OCI-LY7 (cell line): ENCODE measurements around the gene WRAP73. TPM values are rescaled to one million over a fixed set of nuclear protein-coding genes. Genes with fewer than 3 reads are reported as not detected.

Experiments used
- BruUV-seq: library from RNA; stranded (reverse); fragments of 400-500 nt; replicated peaks from 2 replicates; lab custom pipeline; 2021; lab: Mats Ljungman, UMichigan
- CTCF ChIA-PET: fragments of 300-600 bp; sonication (Branson Sonifier 250); formaldehyde crosslinking; loops from one replicate; lab custom pipeline; 2022; ENCODE audit warnings: antibody characterized with exemption; ENCODE audit not compliant: unreplicated experiment; lab: Charles Lee
- POLR2A ChIA-PET: fragments of 300-600 bp; sonication (Branson Sonifier 250); formaldehyde crosslinking; loops from one replicate; lab custom pipeline; 2022; ENCODE audit warnings: antibody characterized with exemption; lab: Charles Lee
- DNase-seq: peaks from one replicate; pipeline ENCODE4 v3.0.0-alpha.2; 2015; ENCODE audit warnings: low spot score
- H2AFZ ChIP-seq: fragments of 200-600 bp; sonication (generic), shearing (Covaris generic); 2 replicates; pipeline ENCODE4 v1.6.1; 2014; ENCODE audit warnings: mild to moderate bottlenecking, antibody characterized with exemption, low read length, moderate library complexity
- H3K27ac ChIP-seq: fragments of 200-600 bp; sonication (generic); 2 replicates; pipeline ENCODE4 v1.5.1; 2014; ENCODE audit warnings: mixed run types, low read depth, mild to moderate bottlenecking, moderate library complexity, low read length, inconsistent platforms; ENCODE audit not compliant: poor library complexity, severe bottlenecking
- H3K36me3 ChIP-seq: fragments of 200-600 bp; sonication (generic); 2 replicates; pipeline ENCODE4 v1.6.1; 2014; ENCODE audit warnings: mild to moderate bottlenecking, antibody characterized with exemption, low read length, moderate library complexity, mixed read lengths; ENCODE audit not compliant: insufficient read depth
- H3K4me1 ChIP-seq: fragments of 200-600 bp; sonication (generic); 2 replicates; pipeline ENCODE4 v1.5.1; 2014; ENCODE audit warnings: mild to moderate bottlenecking, low read length; ENCODE audit not compliant: insufficient read depth, poor library complexity, severe bottlenecking
- H3K4me2 ChIP-seq: fragments of 200-600 bp; sonication (generic); 2 replicates; pipeline ENCODE4 v1.6.1; 2014; ENCODE audit warnings: mild to moderate bottlenecking, low read length
- H3K4me3 ChIP-seq: fragments of 200-600 bp; sonication (generic); 2 replicates; pipeline ENCODE4 v1.5.1; 2014; ENCODE audit warnings: mild to moderate bottlenecking, low read depth, low read length; ENCODE audit not compliant: poor library complexity, severe bottlenecking
- H3K79me2 ChIP-seq: fragments of 200-600 bp; sonication (generic); 2 replicates; pipeline ENCODE4 v1.6.1; 2016; ENCODE audit warnings: low read depth, mild to moderate bottlenecking, low read length, moderate library complexity, mixed read lengths; ENCODE audit not compliant: insufficient read depth
- H3K9me2 ChIP-seq: fragments of 200-600 bp; sonication (generic); 2 replicates; pipeline ENCODE4 v1.6.1; 2016; ENCODE audit warnings: mild to moderate bottlenecking, low read length, mixed read lengths; ENCODE audit not compliant: insufficient read depth
- H3K9me3 ChIP-seq: fragments of 200-600 bp; sonication (generic); 2 replicates; pipeline ENCODE4 v1.6.1; 2014; ENCODE audit warnings: mild to moderate bottlenecking, mixed run types, low read length, mixed read lengths
- H4K20me1 ChIP-seq: fragments of 200-600 bp; sonication (generic); 2 replicates; pipeline ENCODE4 v1.6.1; 2014; ENCODE audit warnings: mild to moderate bottlenecking, antibody characterized with exemption, low read length, moderate library complexity, mixed read lengths; ENCODE audit not compliant: insufficient read depth
- CTCF ChIP-seq: fragments of 200-600 bp; sonication (generic); conservative IDR thresholded peaks from 2 replicates; pipeline ENCODE4 v1.5.1; 2014; ENCODE audit warnings: mild to moderate bottlenecking, antibody characterized with exemption, low read length, moderate library complexity, mixed read lengths
- EZH2phosphoT487 ChIP-seq: fragments of 200-600 bp; sonication (generic); IDR thresholded peaks from 2 replicates; pipeline ENCODE4 v1.6.1; 2018; ENCODE audit warnings: low read depth, borderline replicate concordance, mild to moderate bottlenecking, mixed run types, antibody characterized with exemption, low read length, moderate library complexity, mixed read lengths
- intact Hi-C: fragments of 100-400 bp; cut with micrococcal nuclease; formaldehyde crosslinking; loops from one replicate; pipeline ENCODE4 v1.10.0; 2022; ENCODE audit not compliant: unreplicated experiment
- total RNA-seq, 2 experiments: library from RNA; depleted of rRNA in 1 of 2; stranded (reverse); fragments of >200 nt in 1 of 2; shearing (Covaris generic) in 1 of 2; gene quantifications; 2 replicates each; pipeline ENCODE4 v1.2.3, GENCODE V29; 2014 to 2022

Gene WRAP73
- total RNA-seq, 2 experiments from 2014 or later = 34.7 to 40.0 TPM

GRCh38 chr1:3607703-3608065 lies 42.2 kb downstream of the WRAP73 start:
- H3K9me2 ChIP-seq = no peaks in the 10 kb centered on the region
- H3K36me3 ChIP-seq = no peaks in the 10 kb centered on the region
- H3K27ac ChIP-seq = no peak overlapping the region
- no peak overlapping the region for H2AFZ ChIP-seq
- H3K4me3 ChIP-seq = no peak overlapping the region
- no TSS peak for BruUV-seq
- intact Hi-C loops = no loop called here
- ChIA-PET CTCF (no interaction called here), POLR2A (no interaction called here)
- TF ChIP-seq CTCF = no peak
- no peak for TF ChIP-seq EZH2phosphoT487
- no peaks in the 10 kb centered on the region for H4K20me1 ChIP-seq
- no peaks in the 10 kb centered on the region for H3K79me2 ChIP-seq
- H3K9me3 ChIP-seq = no peaks in the 10 kb centered on the region
- DNase-seq = no peak
- H3K4me1 ChIP-seq = no peaks in the 10 kb centered on the region
- no peak overlapping the region for H3K4me2 ChIP-seq

- no peaks in the 10 kb centered on the region for H3K36me3 ChIP-seq
- H3K9me3 ChIP-seq = no peaks in the 10 kb centered on the region
- no peaks in the 10 kb centered on the region for H3K79me2 ChIP-seq
- POLR2A ChIA-PET = no interaction called here
- CTCF ChIA-PET = no interaction called here
- H3K27ac ChIP-seq = no peak overlapping the region
- DNase-seq = no peak
- intact Hi-C loops = no loop called here
- H4K20me1 ChIP-seq = no peaks in the 10 kb centered on the region
- no peak overlapping the region for H3K4me2 ChIP-seq
- TF ChIP-seq CTCF (no peak), EZH2phosphoT487 (no peak)
- H3K4me3 ChIP-seq = no peak overlapping the region
- H3K9me2 ChIP-seq = no peaks in the 10 kb centered on the region
- no peak overlapping the region for H2AFZ ChIP-seq
- H3K4me1 ChIP-seq = no peaks in the 10 kb centered on the region
- BruUV-seq = no TSS peak
Observed at GRCh38 chr1:3606779-3607702, 42.9 kb downstream of the WRAP73 start.
